ENCODE results near the gene HELQ.

DNA sequence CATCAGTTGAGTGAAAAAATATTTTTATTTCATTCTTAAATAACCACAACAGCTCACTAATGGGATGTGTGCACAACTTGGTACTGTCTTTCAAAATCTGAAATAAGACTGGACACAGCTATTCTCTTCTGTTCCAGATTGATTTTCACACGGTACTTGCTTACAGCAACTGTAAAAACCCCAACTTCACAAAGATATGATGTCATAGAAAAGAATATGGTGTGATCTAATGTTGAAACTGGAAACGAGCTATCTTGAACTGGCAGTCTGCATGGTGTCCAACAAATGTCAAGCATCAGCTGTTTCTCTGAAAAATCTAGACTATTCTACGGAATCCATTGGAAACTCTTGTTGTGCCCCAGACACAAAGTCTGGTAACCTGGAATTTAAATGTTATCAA lies 14.7 kb downstream of the HELQ start:
- TF ChIP-seq, protein P1, sequence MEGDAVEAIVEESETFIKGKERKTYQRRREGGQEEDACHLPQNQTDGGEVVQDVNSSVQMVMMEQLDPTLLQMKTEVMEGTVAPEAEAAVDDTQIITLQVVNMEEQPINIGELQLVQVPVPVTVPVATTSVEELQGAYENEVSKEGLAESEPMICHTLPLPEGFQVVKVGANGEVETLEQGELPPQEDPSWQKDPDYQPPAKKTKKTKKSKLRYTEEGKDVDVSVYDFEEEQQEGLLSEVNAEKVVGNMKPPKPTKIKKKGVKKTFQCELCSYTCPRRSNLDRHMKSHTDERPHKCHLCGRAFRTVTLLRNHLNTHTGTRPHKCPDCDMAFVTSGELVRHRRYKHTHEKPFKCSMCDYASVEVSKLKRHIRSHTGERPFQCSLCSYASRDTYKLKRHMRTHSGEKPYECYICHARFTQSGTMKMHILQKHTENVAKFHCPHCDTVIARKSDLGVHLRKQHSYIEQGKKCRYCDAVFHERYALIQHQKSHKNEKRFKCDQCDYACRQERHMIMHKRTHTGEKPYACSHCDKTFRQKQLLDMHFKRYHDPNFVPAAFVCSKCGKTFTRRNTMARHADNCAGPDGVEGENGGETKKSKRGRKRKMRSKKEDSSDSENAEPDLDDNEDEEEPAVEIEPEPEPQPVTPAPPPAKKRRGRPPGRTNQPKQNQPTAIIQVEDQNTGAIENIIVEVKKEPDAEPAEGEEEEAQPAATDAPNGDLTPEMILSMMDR (IDR thresholded peaks at IDR 0.05): no peak
- no peak for TF ChIP-seq POLR2A (IDR thresholded peaks at IDR 0.05)
